ENCODE measurements around the gene PBOV1.
A peak's percentile ranks its signal among the peaks of the same experiment; 100 is the strongest.

The PBOV1 gene

GRCh38 chr6:138203315-138203714 is 15.0 kb downstream of the PBOV1 start:
- no peak for DNase-seq

GRCh38 chr6:138201836-138202235 is 16.5 kb downstream of the PBOV1 start:
- no peak for DNase-seq

GRCh38 chr6:138198430-138199091 is 19.7 kb downstream of the PBOV1 start:
- DNase-seq, result no peak

- no peak for DNase-seq
These were observed 20.7 kb downstream of the PBOV1 start for GRCh38 chr6:138197570-138197969.

GRCh38 chr6:138196122-138196738 is 22.1 kb downstream of the PBOV1 start:
- no peak for DNase-seq

- no peak for DNase-seq
These were observed 24.0 kb downstream of the PBOV1 start for GRCh38 chr6:138194287-138194686.

GRCh38 chr6:138188278-138188941 is 29.9 kb downstream of the PBOV1 start:
- DNase-seq, result peak; percentile 27 to 45

- DNase-seq, result no peak
These were observed 31.1 kb downstream of the PBOV1 start for GRCh38 chr6:138187156-138187555.

GRCh38 chr6:138184230-138184629 is 34.1 kb downstream of the PBOV1 start:
- no peak for DNase-seq

- no peak for DNase-seq
These were observed 34.5 kb downstream of the PBOV1 start for GRCh38 chr6:138183790-138184134.

- DNase-seq, result peak; percentile 45 to 57
These were observed 35.1 kb downstream of the PBOV1 start for GRCh38 chr6:138182939-138183789.

GRCh38 chr6:138176652-138177232 is 41.5 kb downstream of the PBOV1 start:
- DNase-seq, result no peak

GRCh38 chr6:138175596-138175995 is 42.7 kb downstream of the PBOV1 start:
- no peak for DNase-seq
